IPS-NIHi7 (cell line): Measurements from ENCODE around the gene ABTB1.
"Not testable (repeated sequence)": the region's sequence is repeated elsewhere in the genome, so short reads cannot be mapped to it uniquely, and the experiment has no call there.

Experiments used
- DNase-seq: peaks from one replicate; pipeline ENCODE4 v3.0.0; 2012; ENCODE audit warnings: mixed read lengths; ENCODE audit errors: extremely low spot score

ABTB1 gene

DNA sequence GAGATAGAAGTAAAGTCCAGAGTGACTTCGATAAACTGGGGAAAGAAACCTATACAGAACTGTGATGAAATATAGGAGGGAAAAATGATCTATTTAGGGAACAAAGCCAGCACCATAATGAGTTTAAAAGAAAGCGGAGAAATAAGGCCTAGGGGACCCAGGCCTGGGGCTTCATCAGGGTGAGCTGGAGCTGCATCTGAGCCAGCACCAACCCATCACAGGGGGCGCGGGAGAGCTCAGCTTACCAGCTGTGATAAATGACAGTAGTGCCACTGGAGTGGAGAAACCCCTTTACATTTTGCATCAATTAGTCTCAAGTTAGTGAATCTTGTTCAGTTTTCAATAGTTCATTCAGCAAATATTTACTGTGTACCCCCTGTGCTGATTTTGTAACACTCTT lies 22.5 kb upstream of the ABTB1 start:
- DNase-seq = no peak

- DNase-seq = no peak
These were observed 21.1 kb upstream of the ABTB1 start for GRCh38 chr3:127651516-127652172.

DNA sequence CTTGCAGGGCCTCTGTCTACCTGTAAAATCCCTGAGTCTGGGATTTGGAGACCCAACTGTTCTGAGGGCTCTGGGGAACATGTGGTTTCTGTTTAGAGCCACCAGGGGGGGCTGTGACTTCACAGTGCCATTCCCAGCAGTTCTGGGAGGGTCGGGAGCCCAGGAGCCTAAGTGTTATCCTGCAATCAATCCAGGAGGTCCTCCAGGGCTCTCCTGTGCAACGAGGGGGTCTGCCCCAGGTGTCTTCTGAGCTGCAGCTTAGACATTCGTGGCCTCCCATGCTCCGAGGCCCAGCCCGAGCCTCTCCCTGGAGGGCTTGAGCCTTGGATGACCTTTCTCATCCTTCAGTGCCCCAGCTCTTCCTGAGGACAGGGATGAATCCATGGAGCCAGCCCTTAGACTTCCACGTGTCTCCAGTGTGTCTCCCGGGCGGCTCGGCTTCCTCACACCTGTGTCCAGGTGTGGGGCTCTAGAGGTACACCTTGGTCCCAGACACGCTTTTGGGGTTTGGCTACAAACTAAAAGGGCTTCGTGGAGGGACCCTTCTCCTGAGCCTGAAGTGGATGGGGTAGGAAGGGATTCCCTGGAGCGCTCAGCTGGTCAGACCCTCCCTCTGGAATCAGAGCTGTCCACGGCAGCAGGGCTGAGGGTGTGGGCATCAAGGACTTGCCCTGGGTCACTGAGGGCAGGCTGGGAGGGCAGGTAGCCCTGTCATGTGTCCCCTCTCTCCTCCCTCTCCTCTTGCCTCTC lies 20.3 kb upstream of the ABTB1 start:
- peak; percentile 91 for DNase-seq

DNA sequence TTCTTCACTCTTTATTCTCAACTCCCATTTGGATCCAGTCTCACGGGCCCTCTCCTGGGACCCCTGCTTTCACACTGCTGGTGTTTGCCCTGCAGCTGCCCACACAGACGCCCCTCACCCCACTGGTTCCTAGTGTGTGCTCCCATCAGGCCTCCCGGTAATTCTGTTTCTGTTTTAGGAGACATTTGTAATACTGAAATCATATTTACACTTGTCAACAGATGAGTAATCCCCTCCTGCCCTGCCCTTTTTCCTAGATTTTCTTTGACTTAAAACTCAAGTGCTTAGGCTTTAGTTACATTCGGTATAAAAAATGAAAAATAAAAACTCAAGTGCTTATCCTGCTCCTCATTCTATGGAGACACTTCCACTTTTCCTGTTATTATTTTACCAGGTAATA lies 18.4 kb upstream of the ABTB1 start:
- no peak for DNase-seq

DNA sequence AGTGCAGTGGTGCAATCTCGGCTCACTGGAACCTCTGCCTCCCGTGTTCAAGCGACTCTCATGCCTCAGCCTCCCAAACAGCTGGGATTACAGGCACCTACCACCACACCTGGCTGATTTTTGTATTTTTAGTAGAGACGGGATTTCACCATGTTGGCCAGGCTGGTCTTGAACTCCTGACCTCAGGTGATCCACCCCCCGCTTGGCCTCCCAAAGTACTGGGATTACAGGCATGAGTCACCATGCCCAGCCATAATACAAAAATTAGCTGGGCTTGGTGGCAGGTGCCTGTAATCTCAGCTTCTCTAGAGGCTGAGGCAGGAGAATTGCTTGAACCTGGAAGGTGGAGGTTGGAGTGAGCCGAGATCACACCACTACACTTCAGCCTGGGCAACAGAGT lies 17.8 kb upstream of the ABTB1 start:
- DNase-seq = not testable (repeated sequence)

DNA sequence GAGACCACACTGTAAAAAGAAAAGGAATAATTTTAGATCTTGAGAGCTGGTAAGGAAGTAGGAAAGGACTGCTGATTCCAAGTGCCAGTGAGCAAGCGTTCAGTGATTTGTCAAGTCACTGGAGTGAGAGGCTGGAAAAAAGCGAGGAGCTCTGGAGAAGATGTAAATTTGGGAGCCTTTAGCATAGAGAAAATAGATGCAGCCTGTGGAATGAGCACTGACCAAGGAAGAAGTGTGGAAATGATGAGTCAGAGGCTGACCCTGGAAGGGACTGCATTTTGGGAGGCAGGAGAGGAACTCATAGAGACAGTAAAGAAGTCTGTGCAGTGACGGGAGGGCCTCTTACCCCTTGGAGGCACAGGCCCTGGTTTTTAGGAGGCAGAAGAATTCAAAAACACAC lies 17.1 kb upstream of the ABTB1 start:
- no peak for DNase-seq

DNA sequence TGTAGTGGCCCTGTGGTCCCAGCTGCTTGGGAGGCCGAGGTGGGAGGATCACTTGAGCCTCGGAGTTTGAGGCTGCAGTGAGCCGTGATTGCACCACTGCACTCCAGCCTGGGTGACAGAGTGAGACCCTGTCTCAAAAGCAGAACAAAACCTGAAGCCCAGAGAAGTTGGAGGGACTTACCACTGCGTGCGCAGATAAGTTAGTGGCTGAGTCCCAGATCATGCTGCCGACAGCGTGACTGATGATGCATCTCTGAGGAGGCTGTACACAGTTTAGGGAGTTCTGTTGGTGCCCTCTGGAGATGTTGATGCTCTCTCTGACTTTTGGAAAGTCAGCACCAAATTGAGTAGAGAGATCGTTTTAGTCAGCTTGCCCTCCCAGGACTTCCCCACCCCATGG lies 15.8 kb upstream of the ABTB1 start:
- DNase-seq = no peak

DNA sequence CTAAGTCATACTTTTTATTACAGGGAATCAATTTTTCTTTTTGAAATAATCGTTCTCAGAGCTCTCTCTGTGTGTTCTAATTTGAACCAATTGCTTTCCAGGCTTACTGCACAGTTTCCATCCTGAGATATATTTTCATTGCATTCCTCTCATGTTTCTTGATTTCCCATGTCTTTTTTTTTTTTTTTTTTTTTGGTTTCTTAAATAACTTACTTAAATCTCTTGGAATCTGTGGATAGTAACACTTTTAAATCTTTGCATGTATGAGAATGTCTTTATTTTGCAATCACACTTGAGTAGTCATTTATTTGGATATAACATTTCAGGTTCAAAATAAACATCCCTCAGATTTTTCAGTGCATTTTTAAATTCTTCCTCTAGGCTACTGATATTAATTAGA lies 14.5 kb upstream of the ABTB1 start:
- DNase-seq = no peak

DNA sequence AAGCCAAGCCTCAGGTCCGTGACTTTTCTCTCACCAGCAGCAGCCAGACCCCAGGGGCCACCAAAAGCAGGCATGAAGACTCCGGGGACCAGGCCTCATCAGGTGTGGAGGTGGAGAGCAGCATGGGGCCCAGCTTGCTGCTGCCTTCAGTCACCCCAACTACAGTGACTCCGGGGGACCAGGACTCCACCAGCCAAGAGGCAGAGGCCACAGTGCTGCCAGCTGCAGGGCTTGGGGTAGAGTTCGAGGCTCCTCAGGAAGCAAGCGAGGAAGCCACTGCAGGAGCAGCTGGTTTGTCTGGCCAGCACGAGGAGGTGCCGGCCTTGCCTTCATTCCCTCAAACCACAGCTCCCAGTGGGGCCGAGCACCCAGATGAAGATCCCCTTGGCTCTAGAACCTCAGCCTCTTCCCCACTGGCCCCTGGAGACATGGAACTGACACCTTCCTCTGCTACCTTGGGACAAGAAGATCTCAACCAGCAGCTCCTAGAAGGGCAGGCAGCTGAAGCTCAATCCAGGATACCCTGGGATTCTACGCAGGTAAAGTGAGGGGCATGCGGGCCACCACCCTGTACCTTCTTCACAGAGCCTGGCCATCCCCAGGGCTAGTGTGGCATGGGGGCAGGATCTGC lies 12.0 kb upstream of the ABTB1 start:
- DNase-seq = no peak

GRCh38 chr3:127661600-127661999 lies 11.2 kb upstream of the ABTB1 start:
- DNase-seq = no peak

DNA sequence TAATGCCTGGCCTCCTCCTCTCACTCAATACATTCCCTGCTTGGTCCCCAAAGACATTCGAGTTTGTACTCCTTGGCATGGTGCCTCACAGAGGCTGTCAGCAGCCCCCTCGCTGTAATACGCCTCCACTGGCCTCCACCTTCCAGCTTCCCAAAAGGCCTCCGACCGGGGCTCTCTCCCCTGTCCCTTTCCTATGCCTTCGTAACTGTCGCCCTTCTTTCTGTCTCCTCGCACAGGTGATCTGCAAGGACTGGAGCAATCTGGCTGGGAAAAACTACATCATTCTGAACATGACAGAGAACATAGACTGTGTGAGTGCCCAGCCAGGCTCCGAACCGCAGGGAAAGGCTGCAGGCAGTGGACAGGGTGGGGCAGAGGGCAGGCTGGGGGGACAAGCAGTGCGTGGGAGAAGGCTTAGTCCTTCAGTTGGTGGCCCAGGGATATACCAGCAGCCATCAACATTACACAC lies 10.7 kb upstream of the ABTB1 start:
- DNase-seq = no peak

DNA sequence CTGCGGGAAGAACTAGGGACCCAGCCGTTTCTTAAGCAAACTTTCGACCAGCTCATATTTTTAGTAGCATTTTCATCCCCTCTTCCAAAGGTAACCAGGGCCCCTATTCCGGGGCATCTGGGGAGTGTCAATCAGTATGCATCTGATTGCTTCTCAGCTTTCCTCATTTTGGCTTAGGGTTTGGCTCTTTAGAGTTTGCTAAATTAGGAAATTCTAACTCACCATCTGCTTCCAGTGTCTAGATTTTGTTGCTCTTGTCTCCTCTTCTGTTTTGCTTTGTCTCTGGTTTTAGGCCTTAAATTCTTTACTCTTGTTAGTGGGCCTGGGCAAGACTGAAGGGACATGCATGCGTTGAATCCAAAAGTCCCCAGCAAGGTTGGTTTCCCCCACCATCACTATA lies 9.6 kb upstream of the ABTB1 start:
- no peak for DNase-seq

- DNase-seq = no peak
These were observed 7.6 kb upstream of the ABTB1 start for GRCh38 chr3:127665165-127665564.

DNA sequence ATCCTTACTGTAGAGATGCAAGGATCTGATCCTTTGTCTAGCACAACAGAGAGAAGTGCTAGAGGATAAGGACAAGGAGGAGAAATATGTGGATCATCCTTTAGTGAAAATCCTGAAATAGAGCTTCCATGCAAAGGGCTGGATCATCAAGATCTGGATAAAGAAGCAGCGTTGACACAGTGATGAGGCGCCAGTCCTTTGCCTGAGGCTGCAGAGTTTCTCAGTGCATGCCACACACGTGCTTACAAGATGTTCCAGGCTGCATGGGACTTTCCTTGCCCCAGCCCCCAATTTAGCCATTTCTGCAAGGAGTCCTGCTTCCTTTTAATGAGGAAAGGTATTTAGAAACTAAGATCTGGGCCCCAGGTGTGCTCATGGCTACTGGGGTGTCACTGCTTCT lies 7.2 kb upstream of the ABTB1 start:
- DNase-seq = no peak

GRCh38 chr3:127666676-127667075 lies 6.1 kb upstream of the ABTB1 start:
- DNase-seq = no peak

GRCh38 chr3:127667119-127667681 lies 5.6 kb upstream of the ABTB1 start:
- no peak for DNase-seq

DNA sequence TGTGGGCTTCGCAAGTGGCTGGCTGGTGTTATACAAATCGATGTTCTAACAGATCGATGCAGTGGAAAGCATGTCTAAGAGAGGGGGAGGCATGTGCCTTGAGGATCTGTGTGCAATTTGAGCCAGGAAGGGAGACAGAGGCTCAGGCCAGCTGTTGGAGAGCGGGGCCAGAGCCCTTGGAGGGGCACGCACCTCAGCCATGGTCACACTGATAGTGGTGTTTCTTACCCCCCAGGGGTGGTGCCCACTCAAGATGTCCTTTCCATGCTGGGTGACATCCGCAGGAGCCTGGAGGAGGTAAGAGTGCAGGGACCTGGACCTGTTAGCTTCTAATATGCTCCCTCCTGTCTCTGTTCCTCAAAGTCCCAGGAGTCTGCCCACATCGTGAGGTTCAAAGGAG lies 3.8 kb upstream of the ABTB1 start:
- DNase-seq = no peak

DNA sequence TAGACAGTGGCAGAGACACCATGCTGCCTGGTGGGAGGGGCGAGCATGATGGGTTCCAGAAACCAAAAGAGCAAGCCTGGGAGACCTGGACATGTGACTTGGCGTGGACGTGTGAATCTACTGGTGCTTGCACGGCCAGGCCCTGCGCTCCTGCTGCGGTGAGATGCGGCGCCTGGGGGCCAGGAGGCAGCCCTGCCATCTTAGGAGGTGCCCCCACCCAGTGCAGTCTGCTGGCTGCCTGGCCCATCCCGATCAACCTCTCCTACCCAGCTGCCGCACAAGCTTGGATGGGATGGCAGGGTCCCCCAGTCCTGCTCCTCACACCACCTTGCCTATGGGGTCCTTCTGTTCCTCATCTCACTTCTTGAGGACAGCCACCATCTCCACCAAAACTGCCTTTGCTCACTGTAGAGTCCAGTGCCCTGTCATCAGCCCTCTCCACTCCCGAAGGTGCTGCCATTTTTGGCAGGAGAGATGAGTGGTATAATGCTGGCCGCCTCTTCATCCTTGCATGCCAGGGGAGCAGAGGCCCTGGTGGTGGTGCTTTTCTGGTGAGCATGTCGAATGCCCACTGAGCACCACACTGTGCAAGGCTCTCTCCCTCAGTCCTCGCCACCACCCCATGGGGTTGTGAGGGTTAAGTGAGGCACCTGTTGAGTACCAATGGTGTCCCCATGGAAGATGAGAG lies 3.1 kb upstream of the ABTB1 start:
- DNase-seq = no peak

- no peak for DNase-seq
These were observed 2.6 kb upstream of the ABTB1 start for GRCh38 chr3:127670229-127670559.

DNA sequence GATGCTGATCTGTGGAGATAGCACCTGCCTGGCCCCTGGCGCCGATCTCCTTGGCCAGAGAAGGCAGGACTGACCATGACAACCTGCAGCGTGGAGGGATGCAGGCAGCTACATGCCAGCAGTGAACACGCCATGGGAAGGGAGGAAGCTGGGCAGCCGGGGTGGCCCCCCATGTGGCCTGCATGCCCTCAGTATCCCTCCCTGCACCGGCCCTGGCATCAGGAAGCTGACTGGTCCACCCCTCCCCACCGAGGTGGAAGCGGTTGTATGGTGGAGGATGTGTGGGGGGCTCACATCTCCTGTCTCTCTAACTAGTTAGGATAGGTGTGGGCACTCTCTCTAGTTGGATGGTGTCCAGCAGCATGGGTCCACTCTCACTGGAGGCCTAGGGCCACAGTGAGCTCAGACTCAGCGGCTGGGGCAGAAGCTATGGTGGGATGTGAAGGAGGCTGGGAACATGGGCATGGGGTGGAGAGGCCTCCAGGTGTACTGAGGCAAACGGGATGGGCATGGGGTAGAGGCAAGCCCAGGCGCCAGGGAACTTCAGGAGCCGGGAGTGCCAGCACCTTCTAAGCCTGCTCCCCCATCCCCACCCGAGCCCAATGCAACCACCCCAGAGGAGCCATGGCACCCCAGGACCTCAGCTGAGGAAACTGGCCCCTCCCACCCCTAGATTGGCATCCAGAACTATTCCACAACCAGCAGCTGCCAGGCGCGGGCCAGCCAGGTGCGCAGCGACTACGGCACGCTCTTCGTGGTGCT lies 1.8 kb upstream of the ABTB1 start:
- DNase-seq = no peak
